Ishikawa (cell line): Measurements from ENCODE around the gene KLF13.

Experiments used
- CEBPB ChIP-seq: IDR thresholded peaks from 2 replicates; pipeline ENCODE4 v1.6.1; 2012
- CREB1 ChIP-seq: IDR thresholded peaks from 2 replicates; pipeline ENCODE4 v1.6.1; 2012; ENCODE audit warnings: low read depth
- EGR1 ChIP-seq: IDR thresholded peaks from 2 replicates; pipeline ENCODE4 v1.6.1; 2012
- EP300 ChIP-seq: IDR thresholded peaks from 2 replicates; pipeline ENCODE4 v1.6.1; 2012; ENCODE audit warnings: borderline replicate concordance
- FOXM1 ChIP-seq: IDR thresholded peaks from 2 replicates; pipeline ENCODE4 v1.6.1; 2012; ENCODE audit warnings: low read depth, borderline replicate concordance
- NFIC ChIP-seq: IDR thresholded peaks from 2 replicates; pipeline ENCODE4 v1.6.1; 2012
- RAD21 ChIP-seq: IDR thresholded peaks from 2 replicates; pipeline ENCODE4 v1.6.1; 2012; ENCODE audit warnings: low read depth
- TAF1 ChIP-seq: IDR thresholded peaks from 2 replicates; pipeline ENCODE4 v1.6.1; 2012; ENCODE audit warnings: low read depth, mild to moderate bottlenecking
- TCF12 ChIP-seq: IDR thresholded peaks from 2 replicates; pipeline ENCODE4 v1.6.1; 2012; ENCODE audit warnings: low read depth
- TEAD4 ChIP-seq: IDR thresholded peaks from 2 replicates; pipeline ENCODE4 v1.6.1; 2012
- YY1 ChIP-seq: IDR thresholded peaks from 2 replicates; pipeline ENCODE4 v1.6.1; 2012; ENCODE audit warnings: low read depth
- ZBTB7A ChIP-seq: IDR thresholded peaks from 2 replicates; pipeline ENCODE4 v1.6.1; 2012; ENCODE audit warnings: low read depth
- TF ChIP-seq, protein P1 (sequence below): IDR thresholded peaks from 2 replicates; pipeline ENCODE4 v1.6.1; 2012; ENCODE audit warnings: low read depth, mild to moderate bottlenecking
- TF ChIP-seq, protein P2 (sequence below): IDR thresholded peaks from 2 replicates; pipeline ENCODE4 v1.6.1; 2012
- TF ChIP-seq, protein P3 (sequence below): IDR thresholded peaks from 2 replicates; pipeline ENCODE4 v1.6.1; 2012

The KLF13 gene

DNA sequence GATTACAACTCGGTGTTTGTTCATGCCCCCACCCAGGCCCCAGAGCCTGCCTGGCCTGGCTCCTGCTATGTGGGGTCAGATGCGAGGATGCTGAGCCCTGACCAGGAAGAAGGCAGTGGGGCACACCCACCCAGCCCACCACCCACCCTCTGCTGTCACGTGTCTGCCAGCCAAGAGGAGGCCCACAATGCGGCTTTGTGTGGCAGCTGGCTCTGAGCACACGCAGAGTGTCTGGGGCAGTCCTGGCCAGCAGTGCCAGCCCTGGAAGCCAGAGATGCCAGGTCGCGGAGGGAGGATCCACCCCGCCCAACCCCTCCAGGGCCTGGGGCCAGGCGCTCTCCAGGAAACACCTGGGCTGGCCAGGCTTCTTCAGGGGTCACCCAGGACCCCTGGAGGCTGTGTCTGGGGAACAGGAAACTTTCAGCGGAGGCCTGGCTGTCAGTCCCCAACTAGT lies 26.4 kb upstream of the KLF13 start:
- TF ChIP-seq, protein P1, sequence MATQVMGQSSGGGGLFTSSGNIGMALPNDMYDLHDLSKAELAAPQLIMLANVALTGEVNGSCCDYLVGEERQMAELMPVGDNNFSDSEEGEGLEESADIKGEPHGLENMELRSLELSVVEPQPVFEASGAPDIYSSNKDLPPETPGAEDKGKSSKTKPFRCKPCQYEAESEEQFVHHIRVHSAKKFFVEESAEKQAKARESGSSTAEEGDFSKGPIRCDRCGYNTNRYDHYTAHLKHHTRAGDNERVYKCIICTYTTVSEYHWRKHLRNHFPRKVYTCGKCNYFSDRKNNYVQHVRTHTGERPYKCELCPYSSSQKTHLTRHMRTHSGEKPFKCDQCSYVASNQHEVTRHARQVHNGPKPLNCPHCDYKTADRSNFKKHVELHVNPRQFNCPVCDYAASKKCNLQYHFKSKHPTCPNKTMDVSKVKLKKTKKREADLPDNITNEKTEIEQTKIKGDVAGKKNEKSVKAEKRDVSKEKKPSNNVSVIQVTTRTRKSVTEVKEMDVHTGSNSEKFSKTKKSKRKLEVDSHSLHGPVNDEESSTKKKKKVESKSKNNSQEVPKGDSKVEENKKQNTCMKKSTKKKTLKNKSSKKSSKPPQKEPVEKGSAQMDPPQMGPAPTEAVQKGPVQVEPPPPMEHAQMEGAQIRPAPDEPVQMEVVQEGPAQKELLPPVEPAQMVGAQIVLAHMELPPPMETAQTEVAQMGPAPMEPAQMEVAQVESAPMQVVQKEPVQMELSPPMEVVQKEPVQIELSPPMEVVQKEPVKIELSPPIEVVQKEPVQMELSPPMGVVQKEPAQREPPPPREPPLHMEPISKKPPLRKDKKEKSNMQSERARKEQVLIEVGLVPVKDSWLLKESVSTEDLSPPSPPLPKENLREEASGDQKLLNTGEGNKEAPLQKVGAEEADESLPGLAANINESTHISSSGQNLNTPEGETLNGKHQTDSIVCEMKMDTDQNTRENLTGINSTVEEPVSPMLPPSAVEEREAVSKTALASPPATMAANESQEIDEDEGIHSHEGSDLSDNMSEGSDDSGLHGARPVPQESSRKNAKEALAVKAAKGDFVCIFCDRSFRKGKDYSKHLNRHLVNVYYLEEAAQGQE, result no peak
- TF ChIP-seq TAF1 (no peak), NFIC (no peak), ZBTB7A (no peak), CEBPB (no peak)
- TF ChIP-seq, protein P2, sequence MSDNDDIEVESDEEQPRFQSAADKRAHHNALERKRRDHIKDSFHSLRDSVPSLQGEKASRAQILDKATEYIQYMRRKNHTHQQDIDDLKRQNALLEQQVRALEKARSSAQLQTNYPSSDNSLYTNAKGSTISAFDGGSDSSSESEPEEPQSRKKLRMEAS, result no peak

DNA sequence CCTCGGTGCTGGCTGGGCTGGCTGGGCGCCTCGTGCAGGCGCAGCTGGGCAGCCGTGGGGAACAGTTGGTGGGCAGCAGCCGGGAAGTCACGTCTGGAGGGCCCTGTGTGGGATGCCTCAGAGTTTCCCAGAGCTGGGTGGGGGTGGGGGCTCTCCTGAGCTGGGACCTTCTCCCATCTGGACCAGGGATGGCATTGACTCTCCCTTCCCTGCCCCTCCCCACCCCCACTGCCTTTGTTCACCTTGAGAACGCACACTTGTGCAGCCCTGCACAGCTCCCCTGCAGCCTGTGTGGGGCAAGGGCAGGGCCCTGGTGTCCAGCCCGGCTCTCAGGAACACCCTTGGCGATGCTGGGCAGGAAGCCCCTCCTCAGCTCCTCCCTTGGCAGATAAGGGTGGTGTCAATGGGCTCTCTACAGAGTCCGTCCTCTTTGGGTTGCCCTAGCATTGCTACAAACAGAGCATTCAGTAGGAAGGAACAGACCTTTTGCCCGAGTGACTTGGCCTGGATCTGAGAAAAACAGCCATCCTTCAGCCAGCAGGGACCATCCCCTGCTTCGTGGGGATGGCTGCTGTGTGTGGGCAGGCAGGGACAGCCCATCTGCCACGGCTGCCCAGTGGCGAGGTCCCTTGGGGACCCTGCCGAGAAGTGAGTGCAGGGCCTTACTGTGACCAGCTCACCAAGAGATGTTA lies 25.5 kb upstream of the KLF13 start:
- TF ChIP-seq TEAD4 (no peak), EGR1 (no peak), TAF1 (no peak), TCF12 (no peak), NFIC (no peak), YY1 (no peak), CEBPB (no peak), CREB1 (no peak)
- TF ChIP-seq, protein P1, result no peak

DNA sequence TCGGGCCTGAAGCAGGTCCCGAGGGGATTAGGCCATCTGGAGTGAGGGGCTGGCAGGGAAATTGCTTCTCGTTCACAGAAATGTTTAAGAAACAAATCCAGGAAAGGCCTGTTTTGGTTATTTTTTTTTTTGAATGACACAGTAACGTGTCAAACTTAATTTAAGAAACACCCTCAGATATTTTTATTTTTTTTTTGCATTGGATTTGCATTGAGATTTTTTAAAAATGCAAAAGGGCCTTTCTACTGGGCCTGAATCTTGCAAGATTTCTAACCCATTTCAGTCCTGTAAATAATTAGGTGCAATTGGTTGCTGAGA lies 25.0 kb upstream of the KLF13 start:
- TF ChIP-seq FOXM1, result no peak
- TF ChIP-seq, protein P1, result no peak
- TF ChIP-seq NFIC, result no peak
- no peak for TF ChIP-seq CEBPB
- no peak for TF ChIP-seq ZBTB7A
- no peak for TF ChIP-seq EP300
- no peak for TF ChIP-seq TEAD4
- no peak for TF ChIP-seq EGR1
- TF ChIP-seq CREB1, result no peak

DNA sequence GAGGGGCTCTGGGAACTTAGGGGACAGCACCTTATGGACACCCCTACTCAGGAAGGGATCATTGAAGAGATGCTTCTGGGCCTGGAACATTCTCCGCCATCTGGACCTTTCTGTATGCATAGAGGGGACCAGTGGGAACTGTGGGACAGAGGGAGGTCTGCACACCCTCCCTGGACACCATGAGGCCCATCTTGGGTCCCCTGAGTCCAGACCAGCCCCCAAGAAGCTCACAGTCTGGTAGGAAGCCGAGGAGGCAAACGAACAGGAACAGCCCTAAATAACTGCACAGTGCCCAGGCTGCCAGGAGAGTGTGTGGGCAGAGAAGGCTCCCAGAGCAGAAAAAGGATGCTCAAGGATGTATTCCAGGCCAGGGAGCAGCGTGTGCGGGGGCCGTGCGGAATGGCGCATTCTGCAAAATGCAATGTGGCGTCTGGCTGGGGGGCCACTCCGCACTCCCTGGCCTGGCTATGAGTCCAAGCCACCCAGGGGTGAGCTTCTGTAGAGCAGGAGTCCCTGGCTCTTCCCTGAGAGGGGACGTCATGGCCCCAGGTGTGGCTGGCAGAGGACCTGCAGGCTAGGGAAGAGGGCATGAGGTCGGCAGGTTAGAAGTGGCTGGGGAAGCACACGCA lies 24.5 kb upstream of the KLF13 start:
- TF ChIP-seq CEBPB (no peak), TAF1 (no peak), CREB1 (no peak), ZBTB7A (no peak), YY1 (no peak), TEAD4 (no peak), TCF12 (no peak), RAD21 (no peak), NFIC (no peak), FOXM1 (no peak), EP300 (no peak), EGR1 (no peak)
- TF ChIP-seq, protein P3, sequence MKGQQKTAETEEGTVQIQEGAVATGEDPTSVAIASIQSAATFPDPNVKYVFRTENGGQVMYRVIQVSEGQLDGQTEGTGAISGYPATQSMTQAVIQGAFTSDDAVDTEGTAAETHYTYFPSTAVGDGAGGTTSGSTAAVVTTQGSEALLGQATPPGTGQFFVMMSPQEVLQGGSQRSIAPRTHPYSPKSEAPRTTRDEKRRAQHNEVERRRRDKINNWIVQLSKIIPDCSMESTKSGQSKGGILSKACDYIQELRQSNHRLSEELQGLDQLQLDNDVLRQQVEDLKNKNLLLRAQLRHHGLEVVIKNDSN, result no peak
- TF ChIP-seq, protein P2, result no peak
- TF ChIP-seq, protein P1, result no peak
